Transverse colon (tissue), 3 donors: ENCODE data around the gene VPS13C.

ENCODE experiments used
- POLR2A ChIP-seq: fragments of 450-650 bp; IDR thresholded peaks from one replicate; pipeline ENCODE4 v1.6.1; 2016; ENCODE audit warnings: antibody characterized with exemption, mild to moderate bottlenecking, moderate library complexity
- TF ChIP-seq, protein P1 (sequence below), 5 experiments: fragments of 200-600 bp in 3 of 5; fragments of 450-650 bp in 2 of 5; sonication (generic) in 3 of 5; IDR thresholded peaks; 1 replicate in 2 of 5; 2 replicates in 3 of 5; pipeline ENCODE4 v1.5.1; 2016 to 2017; ENCODE audit warnings: antibody characterized with exemption in 5 of 5, inconsistent platforms in 3 of 5, mild to moderate bottlenecking in 2 of 5, moderate library complexity in 1 of 5

GRCh38 chr15:61831505-61831921 lies 228.7 kb downstream of the VPS13C start:
- TF ChIP-seq, protein P1, sequence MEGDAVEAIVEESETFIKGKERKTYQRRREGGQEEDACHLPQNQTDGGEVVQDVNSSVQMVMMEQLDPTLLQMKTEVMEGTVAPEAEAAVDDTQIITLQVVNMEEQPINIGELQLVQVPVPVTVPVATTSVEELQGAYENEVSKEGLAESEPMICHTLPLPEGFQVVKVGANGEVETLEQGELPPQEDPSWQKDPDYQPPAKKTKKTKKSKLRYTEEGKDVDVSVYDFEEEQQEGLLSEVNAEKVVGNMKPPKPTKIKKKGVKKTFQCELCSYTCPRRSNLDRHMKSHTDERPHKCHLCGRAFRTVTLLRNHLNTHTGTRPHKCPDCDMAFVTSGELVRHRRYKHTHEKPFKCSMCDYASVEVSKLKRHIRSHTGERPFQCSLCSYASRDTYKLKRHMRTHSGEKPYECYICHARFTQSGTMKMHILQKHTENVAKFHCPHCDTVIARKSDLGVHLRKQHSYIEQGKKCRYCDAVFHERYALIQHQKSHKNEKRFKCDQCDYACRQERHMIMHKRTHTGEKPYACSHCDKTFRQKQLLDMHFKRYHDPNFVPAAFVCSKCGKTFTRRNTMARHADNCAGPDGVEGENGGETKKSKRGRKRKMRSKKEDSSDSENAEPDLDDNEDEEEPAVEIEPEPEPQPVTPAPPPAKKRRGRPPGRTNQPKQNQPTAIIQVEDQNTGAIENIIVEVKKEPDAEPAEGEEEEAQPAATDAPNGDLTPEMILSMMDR (IDR thresholded peaks at IDR 0.05): no peak
- no peak for TF ChIP-seq POLR2A
